ENCODE results near the gene ARHGAP15. TPM values are rescaled to one million over a fixed set of nuclear protein-coding genes. Genes with fewer than 3 reads are reported as not detected.

The ARHGAP15 gene
- total and polyA plus RNA-seq, 4 experiments from 2014 or later, result 218 to 524 (median 365) TPM

GRCh38 chr2:143231254-143231645, 102.0 kb downstream of the ARHGAP15 start:
- DNase-seq, result no peak
- Histone ChIP-seq H3K36me3 (ENCODE audit: insufficient read depth, low read length) (peaks cover 23% of the 10 kb centered on the region), H3K9me3 (ENCODE audit: control insufficient read depth in 1 of 2, low read length in 2 of 2) (no peaks in the 10 kb centered on the region), H3K4me3 (ENCODE audit: low read length in 2 of 2) (no peak overlapping the region), H3K27ac (ENCODE audit: low read depth, low read length) (no peak overlapping the region), H3K4me1 (ENCODE audit: insufficient read depth, low read length) (peaks cover 21% of the 10 kb centered on the region), H3K27me3 (ENCODE audit: insufficient read depth, low read length) (no peaks in the 10 kb centered on the region)
- no peaks in the 10 kb centered on the region for H3K27me3 Mint-ChIP-seq
- intact Hi-C loops (cut with micrococcal nuclease), result no loop called here
- CTCF ChIA-PET (ENCODE audit: partially characterized antibody), result no interaction called here
- H3K9me3 Mint-ChIP-seq, result peaks cover 0 to 40% (median 32%) of the 10 kb centered on the region in 8 donors
- no peak overlapping the region for H3K4me3 Mint-ChIP-seq
- peaks cover 15 to 45% (median 22%) of the 10 kb centered on the region in 4 donors for H3K4me1 Mint-ChIP-seq
- POLR2A ChIA-PET (ENCODE audit: partially characterized antibody), result interaction anchor here (0.6 kb wide), 1 partner anchor 76 kb away, joined by 3 read pairs; no protein-coding TSS in a partner anchor
- H3K27ac Mint-ChIP-seq, result peak overlapping the region in 1 of 7 donors; percentile 69
- peaks cover 68 to 74% of the 10 kb centered on the region in 2 donors for H3K36me3 Mint-ChIP-seq

DNA sequence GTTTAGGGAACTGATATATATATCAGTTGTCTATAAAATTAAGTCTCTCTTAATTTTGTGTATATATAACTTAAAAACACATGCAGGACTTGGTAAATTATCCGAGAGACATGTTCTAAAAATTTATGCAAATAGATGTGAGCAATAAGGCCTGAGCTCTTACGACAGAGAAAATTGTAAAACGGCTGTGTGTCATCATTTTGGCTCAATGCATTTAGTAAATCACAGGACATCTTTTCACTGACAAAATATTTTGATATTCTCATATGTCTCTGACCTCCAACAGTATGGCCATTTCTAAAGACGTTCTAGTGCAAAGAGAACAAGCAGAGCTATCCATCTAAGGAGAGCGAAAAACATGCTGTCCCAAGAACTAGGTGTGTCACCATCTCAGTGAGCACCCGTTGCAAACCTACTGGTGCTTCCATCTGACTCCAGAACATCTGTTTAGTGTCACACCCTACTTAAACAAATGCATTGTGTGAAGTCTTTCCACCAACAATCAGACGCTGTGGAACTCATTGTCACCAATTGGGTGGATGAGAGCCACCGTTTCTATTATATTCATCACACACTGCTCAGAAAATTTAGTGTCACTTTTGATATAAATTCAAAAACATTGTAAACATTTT, 108.0 kb downstream of the ARHGAP15 start:
- intact Hi-C loops (cut with micrococcal nuclease), result no loop called here
- no peaks in the 10 kb centered on the region for H3K9me3 ChIP-seq (ENCODE audit: control insufficient read depth in 1 of 2, low read length in 2 of 2)
- Mint-ChIP-seq H3K9me3 (peaks cover 0 to 32% (median 25%) of the 10 kb centered on the region in 8 donors), H3K27ac (no peak overlapping the region), H3K27me3 (no peaks in the 10 kb centered on the region), H3K4me1 (peaks cover 30 to 48% (median 42%) of the 10 kb centered on the region in 4 donors), H3K36me3 (peaks cover 67 to 76% of the 10 kb centered on the region in 2 donors), H3K4me3 (peak overlapping the region in 1 of 8 donors; percentile 24)
- H3K36me3 ChIP-seq (ENCODE audit: insufficient read depth, low read length), result peaks cover 14% of the 10 kb centered on the region
- no peak for DNase-seq
- ChIA-PET POLR2A (ENCODE audit: partially characterized antibody) (interaction anchor here (0.6 to 2.1 kb wide), 2 partner anchors 10 to 18 kb away, joined by 3 to 7 read pairs; no protein-coding TSS in a partner anchor), CTCF (ENCODE audit: partially characterized antibody) (no interaction called here)
- H3K27me3 ChIP-seq (ENCODE audit: insufficient read depth, low read length), result no peaks in the 10 kb centered on the region
- peaks cover 22% of the 10 kb centered on the region for H3K4me1 ChIP-seq (ENCODE audit: insufficient read depth, low read length)
- no peak overlapping the region for H3K27ac ChIP-seq (ENCODE audit: low read depth, low read length)
- no peak overlapping the region for H3K4me3 ChIP-seq (ENCODE audit: low read length in 2 of 2)

DNA sequence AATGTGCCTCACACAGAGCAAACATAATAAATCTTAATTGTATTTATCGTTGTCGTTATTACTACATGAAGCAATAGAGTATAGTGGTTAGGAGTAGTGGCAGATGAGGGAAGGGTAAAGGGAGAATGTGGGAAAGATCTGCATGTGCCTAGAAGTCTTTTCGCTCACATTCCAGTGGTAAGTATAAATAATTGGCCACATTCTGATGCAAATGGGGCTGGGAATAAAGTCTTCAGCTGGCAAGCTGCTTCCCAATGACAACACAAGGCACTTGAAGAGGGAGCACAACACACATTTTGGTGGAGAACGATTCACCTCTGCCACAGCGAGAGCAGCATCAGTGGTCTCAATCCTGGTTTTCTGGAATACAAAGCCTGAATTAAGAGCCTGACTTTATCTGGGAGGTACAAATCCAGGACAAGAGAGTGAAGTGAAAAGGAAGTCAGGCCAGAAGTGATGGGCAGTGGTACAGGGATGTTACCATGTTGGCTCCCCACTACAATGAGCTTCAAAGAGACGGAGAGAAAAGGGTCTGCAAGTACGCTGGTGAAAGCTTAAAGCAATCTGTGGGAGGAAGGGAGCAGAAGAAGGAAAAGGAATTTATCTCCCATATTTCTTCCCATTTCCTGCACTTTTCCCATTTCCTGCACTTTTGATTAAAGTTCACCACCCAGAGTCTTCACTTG, 112.3 kb downstream of the ARHGAP15 start:
- no peak overlapping the region for H3K4me3 ChIP-seq (ENCODE audit: low read length in 2 of 2)
- intact Hi-C loops (cut with micrococcal nuclease), result no loop called here
- H3K36me3 Mint-ChIP-seq, result peaks cover 30 to 33% of the 10 kb centered on the region in 2 donors
- H3K36me3 ChIP-seq (ENCODE audit: insufficient read depth, low read length), result peaks cover 9% of the 10 kb centered on the region
- ChIA-PET CTCF (ENCODE audit: partially characterized antibody) (interaction anchor here (0.7 to 1.9 kb wide), 3 partner anchors 10 to 19 kb away, joined by 3 to 4 read pairs (median 3); no protein-coding TSS in a partner anchor), POLR2A (ENCODE audit: partially characterized antibody) (interaction anchor here (1.4 to 2.8 kb wide), 3 partner anchors 10 to 17 kb away, joined by 4 to 10 read pairs (median 8); no protein-coding TSS in a partner anchor)
- peaks cover 0 to 3% (median 0%) of the 10 kb centered on the region in 8 donors for H3K9me3 Mint-ChIP-seq
- no peak for DNase-seq
- H3K27ac ChIP-seq (ENCODE audit: low read depth, low read length), result no peak overlapping the region
- H3K27me3 Mint-ChIP-seq, result no peaks in the 10 kb centered on the region
- H3K27me3 ChIP-seq (ENCODE audit: insufficient read depth, low read length), result no peaks in the 10 kb centered on the region
- H3K4me1 Mint-ChIP-seq, result peaks cover 22 to 38% (median 31%) of the 10 kb centered on the region in 4 donors
- peaks cover 49% of the 10 kb centered on the region for H3K4me1 ChIP-seq (ENCODE audit: insufficient read depth, low read length)
- H3K9me3 ChIP-seq (ENCODE audit: control insufficient read depth in 1 of 2, low read length in 2 of 2), result no peaks in the 10 kb centered on the region
- peak overlapping the region in 5 of 7 donors; percentile 43 to 79 (median 70) for H3K27ac Mint-ChIP-seq
- peak overlapping the region in 1 of 8 donors; percentile 33 for H3K4me3 Mint-ChIP-seq

GRCh38 chr2:143246246-143246645, 117.0 kb downstream of the ARHGAP15 start:
- H3K4me3 ChIP-seq (ENCODE audit: low read length in 2 of 2), result no peak overlapping the region
- no peak overlapping the region for H3K27ac Mint-ChIP-seq

GRCh38 chr2:143246815-143247744, 117.9 kb downstream of the ARHGAP15 start:
- peaks cover 26% of the 10 kb centered on the region in 2 donors for H3K36me3 Mint-ChIP-seq
- POLR2A ChIA-PET (ENCODE audit: partially characterized antibody), result interaction anchor here (1.1 to 3.4 kb wide), 10 partner anchors 9 to 136 kb away, joined by 3 to 80 read pairs (median 8); partner anchors contain the start of gene ARHGAP15
- H3K4me1 ChIP-seq (ENCODE audit: insufficient read depth, low read length), result peaks cover 71% of the 10 kb centered on the region
- no peaks in the 10 kb centered on the region for H3K27me3 Mint-ChIP-seq
- H3K9me3 Mint-ChIP-seq, result peaks cover 0 to 2% (median 0%) of the 10 kb centered on the region in 8 donors
- DNase-seq, result peak; percentile 44 to 59 (median 45)
- no peak overlapping the region for H3K4me3 Mint-ChIP-seq
- peaks cover 20 to 31% (median 24%) of the 10 kb centered on the region in 4 donors for H3K4me1 Mint-ChIP-seq
- H3K27ac ChIP-seq (ENCODE audit: low read depth, low read length), result peak overlapping the region; percentile 43
- CTCF ChIA-PET (ENCODE audit: partially characterized antibody), result interaction anchor here (0.8 to 3.1 kb wide), 17 partner anchors 10 to 136 kb away, joined by 3 to 37 read pairs (median 4); no protein-coding TSS in a partner anchor
- no peaks in the 10 kb centered on the region for H3K27me3 ChIP-seq (ENCODE audit: insufficient read depth, low read length)
- no peaks in the 10 kb centered on the region for H3K9me3 ChIP-seq (ENCODE audit: control insufficient read depth in 1 of 2, low read length in 2 of 2)
- peak overlapping the region in 1 of 7 donors; percentile 97 for H3K27ac Mint-ChIP-seq
- H3K4me3 ChIP-seq (ENCODE audit: low read length in 2 of 2), result peak overlapping the region; percentile 71 to 74
- intact Hi-C loops (cut with micrococcal nuclease), result loop anchor here (1.0 to 2.0 kb wide), 2 partner anchors 11 to 18 kb away; no protein-coding TSS in a partner anchor
- H3K36me3 ChIP-seq (ENCODE audit: insufficient read depth, low read length), result peaks cover 5% of the 10 kb centered on the region

More at GRCh38 chr2:143246246-143246645, 117.0 kb downstream of the ARHGAP15 start:
- ChIA-PET CTCF (ENCODE audit: partially characterized antibody) (interaction anchor here (0.8 to 3.1 kb wide), 8 partner anchors 9 to 134 kb away, joined by 3 to 37 read pairs (median 4); no protein-coding TSS in a partner anchor), POLR2A (ENCODE audit: partially characterized antibody) (interaction anchor here (1.0 to 3.4 kb wide), 7 partner anchors 10 to 119 kb away, joined by 3 to 80 read pairs (median 7); no protein-coding TSS in a partner anchor)
- Mint-ChIP-seq H3K4me1 (peaks cover 22 to 32% (median 26%) of the 10 kb centered on the region in 4 donors), H3K4me3 (no peak overlapping the region), H3K27me3 (no peaks in the 10 kb centered on the region), H3K36me3 (peaks cover 28 to 30% of the 10 kb centered on the region in 2 donors), H3K9me3 (peaks cover 0 to 3% (median 0%) of the 10 kb centered on the region in 8 donors)
- Histone ChIP-seq H3K36me3 (ENCODE audit: insufficient read depth, low read length) (peaks cover 5% of the 10 kb centered on the region), H3K27ac (ENCODE audit: low read depth, low read length) (peak overlapping the region; percentile 43), H3K9me3 (ENCODE audit: control insufficient read depth in 1 of 2, low read length in 2 of 2) (no peaks in the 10 kb centered on the region), H3K27me3 (ENCODE audit: insufficient read depth, low read length) (no peaks in the 10 kb centered on the region), H3K4me1 (ENCODE audit: insufficient read depth, low read length) (peaks cover 63% of the 10 kb centered on the region)
- intact Hi-C loops (cut with micrococcal nuclease), result loop anchor here (2.0 kb wide), 1 partner anchor 17 kb away; no protein-coding TSS in a partner anchor
- no peak for DNase-seq

GRCh38 chr2:143248631-143249030, 119.4 kb downstream of the ARHGAP15 start:
- H3K4me3 ChIP-seq (ENCODE audit: low read length in 2 of 2), result peak overlapping the region; percentile 71 to 74
- H3K27ac ChIP-seq (ENCODE audit: low read depth, low read length), result peak overlapping the region; percentile 43

More at GRCh38 chr2:143248631-143249030, 119.4 kb downstream of the ARHGAP15 start:
- no peaks in the 10 kb centered on the region for H3K27me3 Mint-ChIP-seq
- Histone ChIP-seq H3K36me3 (ENCODE audit: insufficient read depth, low read length) (peaks cover 5% of the 10 kb centered on the region), H3K4me1 (ENCODE audit: insufficient read depth, low read length) (peaks cover 85% of the 10 kb centered on the region), H3K27me3 (ENCODE audit: insufficient read depth, low read length) (no peaks in the 10 kb centered on the region), H3K9me3 (ENCODE audit: control insufficient read depth in 1 of 2, low read length in 2 of 2) (no peaks in the 10 kb centered on the region)
- H3K4me3 Mint-ChIP-seq, result no peak overlapping the region
- H3K27ac Mint-ChIP-seq, result peak overlapping the region in 5 of 7 donors; percentile 79 to 97 (median 93)
- intact Hi-C loops (cut with micrococcal nuclease), result loop anchor here (1.0 kb wide), 1 partner anchor 8 kb away; no protein-coding TSS in a partner anchor
- H3K9me3 Mint-ChIP-seq, result peaks cover 0 to 2% (median 0%) of the 10 kb centered on the region in 8 donors
- H3K36me3 Mint-ChIP-seq, result peaks cover 34 to 36% of the 10 kb centered on the region in 2 donors
- H3K4me1 Mint-ChIP-seq, result peaks cover 28 to 44% (median 36%) of the 10 kb centered on the region in 4 donors
- DNase-seq, result no peak
- ChIA-PET CTCF (ENCODE audit: partially characterized antibody) (interaction anchor here (1.3 to 3.1 kb wide), 3 partner anchors 10 to 26 kb away, joined by 4 to 37 read pairs (median 18); no protein-coding TSS in a partner anchor), POLR2A (ENCODE audit: partially characterized antibody) (interaction anchor here (0.8 to 3.4 kb wide), 5 partner anchors 9 to 138 kb away, joined by 3 to 80 read pairs (median 14); no protein-coding TSS in a partner anchor)

Data from CD4-positive, alpha-beta memory T cell (primary cell).